GM21367 (cell line): Measurements from ENCODE around the gene RNF168.
A peak's percentile ranks its signal among the peaks of the same experiment; 100 is the strongest.
"Not testable (repeated sequence)": the region's sequence is repeated elsewhere in the genome, so short reads cannot be mapped to it uniquely, and the experiment has no call there.

Experiments used
- ATAC-seq: cut with Tn5 transposase; IDR thresholded peaks from one replicate; pipeline ENCODE4 v1.9.1; 2021; ENCODE audit not compliant: unreplicated experiment

Gene RNF168

DNA sequence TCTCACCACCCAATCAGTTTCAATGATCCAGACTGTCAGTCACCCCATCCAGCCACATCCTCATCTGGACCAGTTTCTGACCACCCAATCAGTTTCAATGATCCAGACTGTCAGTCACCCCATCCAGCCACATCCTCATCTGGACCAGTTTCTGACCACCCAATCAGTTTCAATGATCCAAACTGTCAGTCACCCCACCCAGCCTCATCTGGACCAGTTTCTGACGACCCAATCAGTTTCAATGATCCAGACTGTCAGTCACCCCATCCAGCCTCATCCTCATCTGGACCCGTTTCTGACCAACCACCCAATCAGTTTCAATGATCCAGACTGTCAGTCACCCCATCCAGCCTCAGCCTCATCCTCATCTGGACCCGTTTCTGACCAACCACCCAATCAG, 33.4 kb downstream of the RNF168 start:
- not testable (repeated sequence) for ATAC-seq

GRCh38 chr3:196463804-196464203, 39.8 kb downstream of the RNF168 start:
- no peak for ATAC-seq

DNA sequence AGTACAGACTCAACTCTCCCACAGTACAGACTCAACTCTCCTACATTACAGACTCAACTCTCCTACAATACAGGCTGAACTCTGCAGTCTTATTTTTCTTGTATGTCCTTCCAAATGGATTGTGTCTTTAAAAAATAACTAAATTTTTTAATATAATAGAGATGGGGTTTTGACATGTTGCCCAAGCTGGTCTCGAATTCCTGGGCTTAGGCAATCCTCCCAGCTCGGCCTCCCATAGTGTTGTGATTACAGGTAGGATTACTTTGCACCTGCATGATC, 40.2 kb downstream of the RNF168 start:
- no peak for ATAC-seq

GRCh38 chr3:196462680-196463477, 40.7 kb downstream of the RNF168 start:
- ATAC-seq, result not testable (repeated sequence)

- no peak for ATAC-seq
Observed at GRCh38 chr3:196458063-196458462, 45.5 kb downstream of the RNF168 start.

DNA sequence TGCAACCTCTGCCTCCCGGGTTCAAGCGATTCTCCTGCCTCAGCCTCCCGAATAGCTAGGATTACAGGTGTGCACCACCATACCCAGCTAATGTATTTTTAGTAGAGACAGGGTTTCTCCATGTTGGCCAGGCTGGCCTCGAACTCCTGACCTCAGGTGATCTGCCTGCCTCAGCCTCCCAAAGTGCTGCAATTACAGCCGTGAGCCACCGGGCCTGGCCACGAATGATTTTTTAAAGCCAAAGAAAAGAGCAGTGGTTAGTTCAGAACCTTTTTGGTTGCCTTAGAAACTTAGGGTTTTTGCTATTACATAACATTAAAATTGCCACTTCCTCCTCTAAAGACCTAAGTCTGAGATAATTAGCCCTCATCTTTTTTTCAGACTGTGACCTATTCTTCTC, 46.1 kb downstream of the RNF168 start:
- not testable (repeated sequence) for ATAC-seq

DNA sequence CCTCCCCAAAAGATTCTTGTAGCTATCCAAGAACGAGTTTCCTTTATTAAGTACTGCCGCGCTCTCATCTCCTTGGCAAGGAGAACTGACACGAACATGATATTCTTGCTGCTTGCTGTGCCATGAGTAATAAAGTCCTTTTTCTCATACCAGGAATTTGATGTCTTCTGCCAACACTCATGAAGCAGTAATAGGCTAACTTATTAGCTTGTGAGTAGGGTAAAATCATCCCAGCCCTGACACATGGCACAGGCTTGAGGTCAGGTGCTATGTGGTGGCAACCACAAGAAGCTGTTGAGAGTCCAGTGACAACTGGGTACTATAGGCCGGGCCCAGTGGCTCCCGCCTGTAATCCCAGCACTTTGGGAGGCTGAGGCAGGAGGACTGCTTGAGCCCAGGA, 48.6 kb downstream of the RNF168 start:
- ATAC-seq, result no peak

DNA sequence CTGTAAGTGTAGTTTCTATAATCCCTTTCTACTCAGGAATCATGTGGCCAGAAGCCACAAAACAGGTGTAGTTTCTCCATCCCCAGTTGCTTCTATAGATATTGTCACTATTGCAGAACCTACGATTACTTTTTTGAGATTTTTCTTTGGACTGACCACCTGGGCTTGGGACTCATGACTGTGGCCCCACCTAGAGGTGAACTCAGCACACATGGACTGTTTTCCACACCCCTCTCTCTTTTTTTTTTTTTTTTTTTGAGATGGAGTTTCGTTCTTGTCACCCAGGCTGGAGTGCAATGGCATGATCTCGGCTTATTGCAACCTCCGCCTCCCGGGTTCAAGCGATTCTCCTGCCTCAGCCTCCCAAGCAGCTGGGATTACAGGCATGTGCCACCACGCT, 58.2 kb downstream of the RNF168 start:
- not testable (repeated sequence) for ATAC-seq

GRCh38 chr3:196444500-196444894, 59.1 kb downstream of the RNF168 start:
- no peak for ATAC-seq

DNA sequence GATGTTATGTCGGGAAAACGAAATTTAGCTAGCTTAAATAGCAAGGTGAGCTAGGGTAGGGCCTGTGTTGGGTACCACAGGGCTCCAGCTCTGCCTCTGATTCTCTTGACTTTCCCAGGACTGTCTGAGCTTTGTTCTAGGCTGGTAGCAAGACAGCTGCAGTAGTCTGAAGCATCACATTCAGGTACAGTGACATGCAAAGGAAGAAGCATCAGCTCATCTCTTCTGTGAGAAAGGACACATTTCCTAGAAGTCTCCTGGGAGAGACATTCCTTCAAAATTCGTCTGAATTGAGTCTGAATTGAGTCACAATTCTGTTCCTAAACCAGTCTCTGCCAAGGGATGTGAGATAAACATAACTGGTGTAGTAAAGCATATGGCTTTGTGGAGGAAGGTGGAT, 62.9 kb downstream of the RNF168 start:
- no peak for ATAC-seq

DNA sequence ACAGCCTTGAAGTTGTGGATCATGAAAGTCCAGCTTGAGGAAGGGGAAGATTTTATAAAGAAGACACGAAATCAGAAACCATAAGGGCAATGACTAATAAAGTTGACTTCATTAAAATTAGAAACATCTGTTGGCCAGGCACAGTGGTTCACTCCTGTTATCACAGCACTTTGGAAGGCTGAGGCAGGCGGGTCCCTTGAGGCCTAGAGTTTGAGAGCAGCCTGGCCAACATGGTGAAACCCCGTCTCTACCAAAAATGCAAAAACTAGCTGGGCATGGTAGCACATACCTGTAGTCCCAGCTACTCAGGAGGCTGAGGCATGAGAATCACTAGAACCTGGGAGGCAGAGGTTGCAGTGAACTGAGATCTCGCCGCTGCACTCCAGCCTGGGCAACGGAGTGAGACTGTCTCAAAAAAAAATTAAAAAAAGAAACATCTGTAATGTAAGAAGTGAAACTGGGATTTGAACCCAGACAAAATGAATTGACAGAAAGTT, 63.5 kb downstream of the RNF168 start:
- ATAC-seq, result no peak

DNA sequence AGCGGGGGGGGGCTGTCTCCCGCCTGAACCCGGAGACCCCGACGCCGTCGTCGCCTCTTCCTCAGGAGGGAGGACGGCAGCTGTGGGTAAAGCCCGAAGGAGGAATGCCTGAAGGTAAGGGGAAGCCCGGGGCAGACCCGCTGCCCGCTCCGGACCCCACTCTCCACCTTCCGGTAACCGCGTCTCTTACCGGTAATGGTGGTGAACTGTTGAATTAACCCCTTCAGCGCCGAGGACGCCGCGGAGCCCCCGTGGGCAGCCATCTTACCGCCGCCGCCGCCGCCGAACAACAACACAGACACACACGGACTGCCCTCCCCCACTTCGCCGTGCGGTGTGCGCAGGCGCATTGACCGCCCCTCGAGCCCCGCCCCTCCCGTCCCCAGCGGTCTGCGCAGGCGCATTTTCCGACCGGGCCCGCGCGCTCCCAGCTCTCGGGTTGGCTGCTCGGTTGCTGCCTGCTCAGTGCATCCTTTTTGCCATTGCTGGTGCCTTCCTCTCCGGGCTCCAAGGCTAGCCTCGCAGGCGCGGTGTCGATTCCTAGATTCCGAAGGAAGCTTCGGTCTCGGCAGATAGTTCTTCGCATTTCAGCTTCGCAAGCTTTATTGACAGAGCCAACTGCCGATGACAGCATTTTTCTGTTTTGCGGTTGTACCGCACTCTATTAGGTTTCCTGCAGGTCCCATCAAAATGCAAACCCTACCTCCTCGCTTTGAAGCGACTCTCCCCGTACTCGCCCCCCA, 71.3 kb downstream of the RNF168 start, which contains the start of gene UBXN7:
TSS of gene UBXN7 (minus strand) at position 291 of the 743 bp plus-strand sequence. CDS start at position 263, 28 bp downstream.
- ATAC-seq, result peak; percentile 72

GRCh38 chr3:196431181-196432136, 72.1 kb downstream of the RNF168 start:
- ATAC-seq, result peak; percentile 26

DNA sequence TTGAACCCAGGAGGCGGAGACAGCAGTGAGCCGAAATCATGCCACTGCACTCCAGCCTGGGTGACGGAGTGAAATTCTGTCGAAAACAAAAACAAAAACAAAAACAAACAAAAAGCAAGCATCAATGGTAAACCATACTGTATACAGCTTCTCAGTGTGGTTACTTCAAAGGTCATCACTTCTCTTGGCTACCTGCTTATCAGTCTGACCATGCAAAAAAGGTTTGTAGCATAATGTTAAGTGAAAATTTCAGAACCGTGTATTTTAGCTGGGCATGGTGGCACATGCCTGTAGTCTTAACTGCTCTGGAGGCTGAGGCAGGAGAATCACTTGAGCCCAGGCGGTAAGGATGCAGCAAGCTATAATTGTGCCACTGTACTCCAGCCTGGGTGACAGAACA, 75.5 kb downstream of the RNF168 start:
- ATAC-seq, result no peak

- ATAC-seq, result not testable (repeated sequence)
Observed at GRCh38 chr3:196424421-196424820, 79.1 kb downstream of the RNF168 start.

DNA sequence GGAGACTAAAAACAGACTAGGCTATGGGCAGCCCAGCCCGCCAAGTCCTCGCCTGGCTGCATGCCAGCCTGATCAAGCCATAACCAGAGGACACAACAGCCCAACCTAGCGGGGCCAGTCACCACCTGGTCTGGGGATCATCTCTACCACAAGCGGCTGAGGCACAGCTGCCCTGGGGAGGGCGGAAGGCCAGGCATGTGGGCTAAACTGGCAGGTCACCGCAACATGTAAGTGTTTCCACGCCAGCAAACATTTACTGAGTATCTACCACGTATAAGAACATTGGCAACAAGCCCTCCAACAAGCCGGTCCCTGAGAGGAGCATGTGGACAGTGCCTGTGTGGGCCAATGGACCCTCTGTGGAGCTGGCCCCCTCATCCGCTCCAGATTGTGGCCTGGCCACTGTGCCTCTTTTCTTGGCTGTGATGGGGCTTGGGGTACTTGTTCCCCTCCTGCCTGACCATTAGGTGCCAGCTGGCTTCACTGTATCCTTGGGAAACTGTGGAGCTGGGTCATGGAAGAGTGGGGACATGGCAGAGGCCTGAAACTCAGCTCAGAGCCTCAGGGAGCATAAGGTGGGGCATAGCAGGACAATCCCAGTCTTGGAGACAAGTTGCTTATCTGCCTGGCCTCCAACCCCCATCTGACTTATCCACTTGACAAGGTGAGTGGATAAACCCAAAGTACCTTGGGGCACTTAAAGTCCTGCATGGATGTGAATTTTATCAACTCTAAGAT, 80.4 kb downstream of the RNF168 start:
- no peak for ATAC-seq

DNA sequence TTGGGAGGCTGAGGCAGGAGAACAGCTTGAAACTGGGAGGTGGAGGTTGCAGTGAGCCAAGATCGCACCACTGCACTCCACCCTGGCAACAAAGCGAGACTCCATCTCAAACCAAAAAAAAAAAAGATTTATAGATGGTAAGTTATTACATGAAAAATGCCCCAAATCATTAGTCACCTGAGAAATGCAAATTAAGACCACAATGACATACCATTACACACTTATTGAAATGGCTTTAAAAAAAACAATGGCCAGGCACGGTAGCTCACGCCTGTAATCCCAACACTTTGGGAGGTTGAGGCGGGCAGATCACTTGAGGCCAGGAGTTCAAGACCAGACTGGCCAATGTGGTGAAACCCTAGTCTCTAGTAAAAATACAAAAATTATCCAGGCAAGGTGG, 81.9 kb downstream of the RNF168 start:
- ATAC-seq, result not testable (repeated sequence)

- no peak for ATAC-seq
Observed at GRCh38 chr3:196419386-196419785, 84.2 kb downstream of the RNF168 start.
